Skeletal muscle satellite cell (primary cell): ENCODE measurements around the gene SEC22C. TPM values are rescaled to one million over a fixed set of nuclear protein-coding genes. Genes with fewer than 3 reads are reported as not detected.

Experiments used
- H3K27me3 ChIP-seq: 2 replicates; pipeline ENCODE4 v1.7.0; 2013; ENCODE audit warnings: low read length; ENCODE audit not compliant: control insufficient read depth, insufficient read depth
- H3K36me3 ChIP-seq: 2 replicates; pipeline ENCODE4 v1.7.0; 2013; ENCODE audit warnings: mild to moderate bottlenecking, control low read depth, low read length; ENCODE audit not compliant: insufficient read depth
- H3K4me1 ChIP-seq: 2 replicates; pipeline ENCODE4 v1.7.0; 2013; ENCODE audit warnings: low read length; ENCODE audit not compliant: control insufficient read depth, insufficient read depth
- H3K4me2 ChIP-seq: 2 replicates; pipeline ENCODE4 v1.7.0; 2013; ENCODE audit warnings: mild to moderate bottlenecking, low read length
- H3K4me3 ChIP-seq: 2 replicates; pipeline ENCODE4 v1.7.0; 2013; ENCODE audit warnings: low read length
- H3K9ac ChIP-seq: 2 replicates; pipeline ENCODE4 v1.7.0; 2013; ENCODE audit warnings: mild to moderate bottlenecking, low read depth, low read length, moderate library complexity
- H3K9me3 ChIP-seq: replicated peaks from 2 replicates; pipeline ENCODE4 v1.7.0; 2013; ENCODE audit warnings: mild to moderate bottlenecking, control low read depth, low read length
- total RNA-seq: library from RNA; depleted of rRNA; stranded (reverse); fragments of >200 nt; gene quantifications from 2 replicates; pipeline ENCODE4 v1.2.3, GENCODE V29; 2012; rRNA removed

SEC22C gene, protein sequence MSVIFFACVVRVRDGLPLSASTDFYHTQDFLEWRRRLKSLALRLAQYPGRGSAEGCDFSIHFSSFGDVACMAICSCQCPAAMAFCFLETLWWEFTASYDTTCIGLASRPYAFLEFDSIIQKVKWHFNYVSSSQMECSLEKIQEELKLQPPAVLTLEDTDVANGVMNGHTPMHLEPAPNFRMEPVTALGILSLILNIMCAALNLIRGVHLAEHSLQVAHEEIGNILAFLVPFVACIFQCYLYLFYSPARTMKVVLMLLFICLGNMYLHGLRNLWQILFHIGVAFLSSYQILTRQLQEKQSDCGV
- 52.2 and 54.5 TPM in 2 replicates for total RNA-seq

DNA sequence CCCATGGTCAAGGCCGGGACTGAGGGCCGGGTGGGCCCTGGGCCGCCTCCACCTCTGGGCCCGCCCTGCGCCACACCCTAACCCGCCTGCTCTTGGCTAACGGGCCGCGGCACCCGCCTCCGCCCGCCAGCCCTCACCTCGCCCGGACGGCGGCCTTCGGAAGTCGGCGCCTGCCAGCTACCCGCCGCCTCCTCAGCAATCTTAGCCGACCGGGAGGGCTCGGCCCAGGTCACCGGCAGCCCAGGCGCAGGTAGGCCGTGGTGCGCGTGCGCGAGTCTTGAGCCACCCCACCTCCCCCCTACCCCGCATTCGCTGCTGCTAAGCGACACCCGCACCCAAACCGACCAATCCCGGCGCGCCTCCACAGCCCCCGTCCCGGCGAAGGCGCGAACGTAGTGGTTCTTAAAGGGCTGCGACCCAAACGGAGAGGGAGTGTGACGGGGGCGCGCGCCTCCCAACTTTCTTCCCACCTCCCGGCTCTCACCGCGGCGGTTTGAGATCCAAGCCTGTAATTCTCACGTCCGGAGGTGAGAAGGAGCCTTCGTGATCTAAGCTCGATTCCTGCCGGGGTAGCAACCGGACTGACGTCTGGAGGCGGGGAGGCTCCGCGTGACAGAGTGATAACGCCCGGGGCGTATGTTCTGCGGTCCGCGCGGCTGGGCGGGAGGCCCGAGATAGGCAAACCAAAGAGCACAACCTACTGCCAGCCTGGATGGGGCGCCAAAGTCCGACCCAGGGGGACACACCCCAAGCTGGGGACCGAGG, at the start of gene SEC22C:
Gene SEC22C (minus strand): TSS at position 259 of the 765 bp plus-strand sequence. CDS start 12,921 bp downstream, outside the sequence.
- H3K4me1 ChIP-seq: peaks cover 13% of the 10 kb centered on the region
- H3K4me3 ChIP-seq: peak within 1 kb of the TSS; percentile 96
- peak within 1 kb of the TSS; percentile 93 for H3K9ac ChIP-seq
- H3K27me3 ChIP-seq: no peaks in the 10 kb centered on the region
- no peaks in the 10 kb centered on the region for H3K9me3 ChIP-seq
- peak within 1 kb of the TSS; percentile 83 for H3K4me2 ChIP-seq
- H3K36me3 ChIP-seq: no peaks in the 10 kb centered on the region

DNA sequence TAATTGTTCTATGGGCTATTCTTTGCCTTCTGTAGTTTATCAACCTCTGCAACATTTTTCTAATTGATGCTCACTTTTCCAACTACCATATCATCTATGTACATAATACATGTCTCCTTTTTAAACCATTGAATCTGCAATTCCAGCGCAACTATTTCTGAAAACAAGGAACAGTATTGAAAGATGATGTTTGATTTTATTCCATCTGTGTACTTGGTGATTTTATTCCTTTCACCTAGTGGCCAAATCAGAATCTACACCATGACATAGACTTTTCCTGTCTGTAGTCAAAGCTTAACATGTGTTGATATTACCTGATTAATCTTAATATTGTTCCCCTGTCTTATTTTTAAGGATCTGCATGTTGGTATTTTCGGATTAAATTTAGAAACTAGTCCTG, 31.7 kb upstream of the SEC22C start:
- Histone ChIP-seq H3K4me1 (peaks cover 2% of the 10 kb centered on the region), H3K27me3 (no peaks in the 10 kb centered on the region), H3K9me3 (no peaks in the 10 kb centered on the region), H3K4me2 (no peak overlapping the region), H3K4me3 (no peak overlapping the region), H3K36me3 (peaks cover 10% of the 10 kb centered on the region), H3K9ac (no peak overlapping the region)

DNA sequence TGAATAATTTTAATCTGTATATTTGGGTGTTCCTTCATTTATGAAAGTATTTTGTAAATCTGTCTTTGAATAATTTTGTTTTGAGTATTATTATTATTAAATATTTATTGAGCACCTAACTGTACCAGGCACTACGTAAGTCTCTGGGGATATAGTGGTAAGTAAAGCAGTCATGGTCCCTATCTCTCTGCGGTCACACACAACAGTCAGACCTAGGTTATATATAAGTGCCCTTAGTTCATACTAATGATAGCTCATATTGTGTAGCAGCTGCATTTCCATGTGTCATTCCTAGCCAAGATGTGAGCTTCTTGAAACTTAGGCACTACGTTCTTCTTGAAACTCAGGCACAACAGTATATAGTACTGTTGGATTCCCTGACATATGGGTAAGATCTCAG, 31.2 kb upstream of the SEC22C start:
- Histone ChIP-seq H3K9me3 (no peaks in the 10 kb centered on the region), H3K27me3 (no peaks in the 10 kb centered on the region), H3K4me1 (peaks cover 2% of the 10 kb centered on the region), H3K4me2 (no peak overlapping the region), H3K36me3 (peaks cover 14% of the 10 kb centered on the region), H3K9ac (no peak overlapping the region), H3K4me3 (no peak overlapping the region)

DNA sequence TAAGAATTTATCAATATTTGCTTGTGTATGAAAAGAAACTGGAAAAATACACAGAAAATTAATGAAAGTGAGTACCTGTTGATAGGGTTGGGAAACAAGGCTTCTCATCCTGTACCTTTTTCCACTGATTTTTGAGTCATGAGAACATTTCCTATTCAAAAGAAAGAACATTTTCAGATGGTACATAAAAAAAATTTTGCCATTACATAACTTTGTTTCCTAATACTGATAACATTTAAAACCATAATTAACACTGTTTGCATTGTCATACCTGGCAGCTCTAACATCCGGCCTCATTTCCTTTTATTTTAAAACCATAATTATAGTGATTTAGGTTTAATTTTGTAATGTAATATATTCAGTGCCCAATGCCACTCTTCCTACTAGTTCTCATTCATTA, 30.4 kb upstream of the SEC22C start:
- Histone ChIP-seq H3K4me3 (no peak overlapping the region), H3K9ac (no peak overlapping the region), H3K27me3 (no peaks in the 10 kb centered on the region), H3K9me3 (no peaks in the 10 kb centered on the region), H3K4me1 (peaks cover 2% of the 10 kb centered on the region), H3K36me3 (peaks cover 16% of the 10 kb centered on the region), H3K4me2 (no peak overlapping the region)

DNA sequence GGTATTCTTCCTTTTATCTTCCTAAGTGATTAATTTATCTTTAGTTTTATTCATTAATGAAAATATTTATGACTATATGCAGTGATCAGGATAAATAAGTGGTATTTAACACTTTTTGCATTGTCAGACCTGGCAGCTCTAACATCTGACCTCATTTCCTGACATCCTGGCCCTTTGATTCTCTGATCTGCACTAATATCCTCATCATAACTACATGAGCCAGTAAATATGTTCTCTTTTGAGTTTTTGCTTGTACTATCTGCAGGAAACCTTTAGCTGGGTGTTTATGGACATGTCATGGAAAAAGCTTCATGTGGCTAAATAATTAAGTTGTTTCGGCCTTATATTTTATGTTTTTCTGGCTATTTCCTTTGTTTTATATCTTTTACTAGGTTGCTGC, 29.2 kb upstream of the SEC22C start:
- H3K9ac ChIP-seq: no peak overlapping the region
- H3K27me3 ChIP-seq: no peaks in the 10 kb centered on the region
- peaks cover 3% of the 10 kb centered on the region for H3K4me1 ChIP-seq
- H3K9me3 ChIP-seq: no peaks in the 10 kb centered on the region
- no peak overlapping the region for H3K4me2 ChIP-seq
- H3K4me3 ChIP-seq: no peak overlapping the region
- peaks cover 21% of the 10 kb centered on the region for H3K36me3 ChIP-seq

DNA sequence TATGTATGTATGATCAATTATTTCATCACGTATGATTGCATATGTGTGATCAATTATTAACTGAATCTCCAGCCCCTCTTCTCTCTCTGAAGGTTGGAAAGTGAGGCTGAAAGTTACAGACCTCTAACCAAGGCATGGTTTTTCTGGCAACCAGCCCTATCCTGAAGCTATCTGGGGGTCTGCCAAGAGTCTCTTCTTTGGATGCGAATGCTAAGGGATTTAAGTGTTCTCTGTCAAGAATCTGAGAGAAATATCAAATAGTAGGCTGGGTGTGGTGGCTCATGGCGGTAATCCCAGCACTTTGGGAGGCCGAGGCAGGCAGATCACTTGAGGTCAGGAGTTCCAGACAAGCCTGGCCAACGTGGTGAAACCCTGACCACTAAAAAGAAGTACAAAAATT, 26.8 kb upstream of the SEC22C start:
- peaks cover 11% of the 10 kb centered on the region for H3K4me1 ChIP-seq
- H3K4me3 ChIP-seq: no peak overlapping the region
- no peak overlapping the region for H3K4me2 ChIP-seq
- no peaks in the 10 kb centered on the region for H3K9me3 ChIP-seq
- H3K36me3 ChIP-seq: peaks cover 28% of the 10 kb centered on the region
- H3K9ac ChIP-seq: no peak overlapping the region
- no peaks in the 10 kb centered on the region for H3K27me3 ChIP-seq

DNA sequence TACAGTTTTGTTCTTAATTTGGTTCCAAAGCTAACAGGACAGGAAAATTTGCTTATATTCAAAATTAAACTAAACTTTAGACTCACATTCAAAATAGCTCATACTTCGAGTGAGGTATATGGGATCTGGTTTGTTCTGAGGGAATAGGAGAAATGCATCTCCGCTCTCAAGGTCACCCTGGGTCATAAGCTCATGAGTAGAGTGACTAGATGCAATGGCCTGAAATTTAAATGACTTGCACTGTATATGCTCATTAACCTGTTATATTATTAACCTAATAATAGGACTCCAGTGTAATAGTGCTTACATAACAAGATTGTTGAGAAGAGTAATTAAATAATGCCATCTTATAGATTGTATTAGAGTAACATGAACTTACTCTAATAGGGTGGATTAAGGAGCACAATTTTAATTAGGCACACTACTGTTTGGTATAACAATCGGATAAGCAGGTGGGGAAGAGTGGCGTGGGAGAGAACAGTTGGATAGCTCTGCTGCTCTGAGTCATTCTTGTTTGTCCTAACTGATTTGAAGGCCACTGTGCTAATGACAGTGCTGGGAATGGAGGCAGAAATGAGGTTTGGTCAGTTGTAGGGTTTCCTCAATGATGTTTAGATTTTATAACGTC, 23.9 kb upstream of the SEC22C start:
- H3K27me3 ChIP-seq: no peaks in the 10 kb centered on the region
- peaks cover 21% of the 10 kb centered on the region for H3K4me1 ChIP-seq

DNA sequence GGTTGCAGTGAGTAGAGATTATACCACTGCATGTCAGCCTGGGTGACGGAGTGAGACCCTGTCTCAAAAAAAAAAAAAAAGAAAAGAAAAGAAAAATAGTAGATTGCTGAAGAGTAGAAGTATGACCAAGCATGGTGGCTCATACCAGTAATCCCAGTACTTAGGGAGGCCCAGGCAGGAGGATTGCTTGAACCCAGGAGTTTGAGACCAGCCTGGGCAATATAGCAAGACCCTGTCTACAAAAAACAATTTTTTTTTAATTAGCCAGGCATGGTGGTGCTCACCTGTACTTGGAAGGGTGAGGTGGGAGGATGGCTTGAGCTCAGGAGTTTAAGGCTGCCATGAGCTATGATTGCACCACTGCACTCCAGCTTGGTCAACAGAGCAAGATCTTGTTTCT, 21.2 kb upstream of the SEC22C start:
- Histone ChIP-seq H3K4me1 (peaks cover 24% of the 10 kb centered on the region), H3K27me3 (no peaks in the 10 kb centered on the region), H3K4me2 (peak overlapping the region; percentile 87), H3K9me3 (no peaks in the 10 kb centered on the region), H3K9ac (no peak overlapping the region), H3K4me3 (no peak overlapping the region), H3K36me3 (peaks cover 14% of the 10 kb centered on the region)

More for the DNA sequence above, 23.9 kb upstream of the SEC22C start:
- Histone ChIP-seq H3K4me3 (no peak overlapping the region), H3K4me2 (peak overlapping the region; percentile 12), H3K9me3 (no peaks in the 10 kb centered on the region), H3K9ac (no peak overlapping the region), H3K36me3 (peaks cover 23% of the 10 kb centered on the region)

DNA sequence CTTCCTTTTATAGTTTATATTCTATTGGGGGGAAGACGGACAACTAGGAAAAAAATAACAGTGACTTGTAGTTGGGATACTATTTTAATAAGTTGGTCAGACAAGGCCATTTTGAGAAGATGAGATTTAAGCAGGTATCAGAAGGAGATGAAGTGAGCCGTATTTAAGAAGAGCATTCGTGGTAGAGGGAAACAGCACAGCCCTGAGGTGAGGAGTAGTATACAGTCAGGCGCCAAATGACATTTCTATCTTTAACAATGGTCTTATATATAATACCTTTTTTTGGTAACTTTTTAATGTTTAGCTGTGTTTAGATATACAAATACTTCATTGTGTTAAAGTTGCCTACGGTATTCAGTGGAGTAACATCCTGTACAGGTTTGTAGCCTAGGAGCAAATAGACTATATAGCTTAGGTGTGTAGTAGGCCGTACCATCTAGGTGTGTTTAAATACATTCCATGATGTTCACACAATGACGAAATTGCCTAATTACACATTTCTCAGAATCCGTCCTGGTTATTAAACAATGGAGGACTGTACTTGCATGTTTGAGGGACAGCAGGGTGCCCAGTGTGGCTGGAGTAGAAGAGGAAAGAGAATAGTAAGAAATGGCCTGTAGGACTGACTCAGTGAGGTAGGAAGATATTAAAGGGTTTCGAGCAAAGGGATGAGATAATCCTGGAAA, 20.3 kb upstream of the SEC22C start:
- peaks cover 11% of the 10 kb centered on the region for H3K36me3 ChIP-seq
- H3K27me3 ChIP-seq: no peaks in the 10 kb centered on the region
- H3K4me3 ChIP-seq: peak overlapping the region; percentile 73
- peak overlapping the region; percentile 87 for H3K4me2 ChIP-seq
- H3K4me1 ChIP-seq: peaks cover 24% of the 10 kb centered on the region
- no peaks in the 10 kb centered on the region for H3K9me3 ChIP-seq
- H3K9ac ChIP-seq: peak overlapping the region; percentile 84

DNA sequence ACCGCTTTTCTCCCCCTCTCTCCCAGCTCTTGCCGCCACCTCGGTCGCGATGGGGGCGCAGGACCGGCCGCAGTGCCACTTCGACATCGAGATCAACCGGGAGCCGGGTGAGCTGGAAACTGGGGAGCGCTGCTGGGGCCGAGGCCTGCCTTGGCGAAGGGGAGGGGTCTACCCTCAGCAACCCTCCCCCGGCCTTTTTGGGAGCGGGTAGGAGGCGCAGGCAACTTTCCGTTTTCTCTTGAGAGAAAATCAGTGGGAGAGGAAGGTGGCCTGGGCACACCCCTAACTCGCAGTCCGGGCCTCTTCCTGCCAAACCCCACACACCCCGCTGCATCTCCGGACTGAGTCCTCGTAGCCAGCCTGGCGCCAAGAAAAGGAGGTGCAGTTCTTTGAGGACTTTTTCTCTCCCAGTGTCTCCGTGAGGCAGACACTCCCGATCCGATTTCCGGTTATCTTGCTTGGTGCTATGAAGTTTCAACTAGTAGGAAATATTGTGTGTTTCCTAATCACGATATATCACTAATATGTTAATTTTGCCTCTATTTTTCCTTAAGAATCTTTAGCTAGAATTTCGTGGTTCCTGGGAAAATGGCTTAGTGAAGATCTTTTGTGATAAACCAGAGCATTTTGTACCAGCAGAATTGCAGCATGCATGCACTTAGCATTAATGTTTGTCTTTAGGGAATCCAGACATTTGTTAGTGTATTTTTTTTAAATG, 19.4 kb upstream of the SEC22C start:
- H3K9ac ChIP-seq: peak overlapping the region; percentile 84
- H3K4me1 ChIP-seq: peaks cover 24% of the 10 kb centered on the region
- peak overlapping the region; percentile 87 for H3K4me2 ChIP-seq
- H3K27me3 ChIP-seq: no peaks in the 10 kb centered on the region
- peaks cover 16% of the 10 kb centered on the region for H3K36me3 ChIP-seq
- H3K4me3 ChIP-seq: peak overlapping the region; percentile 73
- H3K9me3 ChIP-seq: no peaks in the 10 kb centered on the region
